Activated CD4-positive, alpha-beta T cell treated with anti-CD3 and anti-CD28 coated beads, Interleukin-2, amount 10 ng/mL, durations not matched to agents 24 days and 14 days (primary cell): ENCODE results near the gene PTPRF. TPM values are rescaled to one million over a fixed set of nuclear protein-coding genes. Genes with fewer than 3 reads are reported as not detected.

Source experiments
- DNase-seq: peaks from one replicate; pipeline ENCODE4 v3.0.0; 2022
- H3K27ac Mint-ChIP-seq: one replicate; pipeline ENCODE4 v1.8.0; 2022; ENCODE audit warnings: mild to moderate bottlenecking, mixed read lengths
- H3K27me3 Mint-ChIP-seq: one replicate; pipeline ENCODE4 v1.8.0; 2022; ENCODE audit warnings: mixed read lengths
- H3K36me3 Mint-ChIP-seq: one replicate; pipeline ENCODE4 v1.8.0; 2022; ENCODE audit warnings: low read depth, mild to moderate bottlenecking, mixed read lengths
- H3K4me1 Mint-ChIP-seq: one replicate; pipeline ENCODE4 v1.8.0; 2021; ENCODE audit warnings: mixed read lengths
- H3K4me3 Mint-ChIP-seq: one replicate; pipeline ENCODE4 v1.8.0; 2022; ENCODE audit warnings: mild to moderate bottlenecking, moderate library complexity, mixed read lengths
- H3K9me3 Mint-ChIP-seq: one replicate; pipeline ENCODE4 v1.8.0; 2021; ENCODE audit warnings: mixed read lengths
- intact Hi-C: fragments of 100-400 bp; cut with micrococcal nuclease; formaldehyde crosslinking; loops from one replicate; pipeline ENCODE4 v1.15.1; 2023
- total RNA-seq: library from RNA; stranded (reverse); gene quantifications from 2 replicates; pipeline ENCODE4 v1.2.3, GENCODE V29; 2022

Gene PTPRF
- total RNA-seq, 1 donor from 2014 or later, result 2.1 TPM

- intact Hi-C loops, result no loop called here
- Mint-ChIP-seq H3K36me3 (peaks cover 71% of the 10 kb centered on the region), H3K9me3 (no peaks in the 10 kb centered on the region), H3K4me1 (no peaks in the 10 kb centered on the region), H3K4me3 (no peak overlapping the region), H3K27ac (no peak overlapping the region), H3K27me3 (no peaks in the 10 kb centered on the region)
- DNase-seq, result no peak
These were observed 140.5 kb downstream of the PTPRF start for GRCh38 chr1:43671193-43671592.

- peaks cover 65% of the 10 kb centered on the region for H3K36me3 Mint-ChIP-seq
These were observed 141.1 kb downstream of the PTPRF start for GRCh38 chr1:43671626-43672330.

GRCh38 chr1:43673261-43673660, 142.6 kb downstream of the PTPRF start:
- Mint-ChIP-seq H3K4me1 (peaks cover 2% of the 10 kb centered on the region), H3K4me3 (no peak overlapping the region), H3K9me3 (no peaks in the 10 kb centered on the region), H3K27me3 (no peaks in the 10 kb centered on the region), H3K27ac (no peak overlapping the region), H3K36me3 (peaks cover 60% of the 10 kb centered on the region)
- DNase-seq, result no peak
- intact Hi-C loops, result no loop called here

More at GRCh38 chr1:43671626-43672330, 141.1 kb downstream of the PTPRF start:
- H3K9me3 Mint-ChIP-seq, result no peaks in the 10 kb centered on the region
- peak overlapping the region; percentile 34 for H3K27ac Mint-ChIP-seq
- no peaks in the 10 kb centered on the region for H3K4me1 Mint-ChIP-seq
- DNase-seq, result no peak
- H3K27me3 Mint-ChIP-seq, result no peaks in the 10 kb centered on the region
- intact Hi-C loops, result no loop called here
- no peak overlapping the region for H3K4me3 Mint-ChIP-seq

Other genes starting within 250 kb of the PTPRF start
- not detected in 2 replicates for gene C1orf210, start 245.3 kb upstream of the PTPRF start, total RNA-seq
- gene TIE1, start 229.9 kb upstream of the PTPRF start, total RNA-seq, result 0.23 and 0.40 TPM in 2 replicates
- gene MPL, start 193.1 kb upstream of the PTPRF start, total RNA-seq, result not detected in 2 replicates
- gene CDC20, start 171.9 kb upstream of the PTPRF start, total RNA-seq, result 84.3 and 86.9 TPM in 2 replicates
- 76.8 and 85.1 TPM in 2 replicates for gene ELOVL1, start 162.9 kb upstream of the PTPRF start, total RNA-seq
- 39.6 and 45.1 TPM in 2 replicates for gene MED8, start 141.1 kb upstream of the PTPRF start, total RNA-seq
- 54.0 and 56.2 TPM in 2 replicates for gene SZT2, start 141.0 kb upstream of the PTPRF start, total RNA-seq
- 14.8 and 15.1 TPM in 2 replicates for gene HYI, start 77.0 kb upstream of the PTPRF start, total RNA-seq
- gene KDM4A, start 119.3 kb downstream of the PTPRF start, total RNA-seq, result 25.3 and 27.0 TPM in 2 replicates
- 18.1 and 20.7 TPM in 2 replicates for gene ST3GAL3, start 176.7 kb downstream of the PTPRF start, total RNA-seq